OCI-LY3 (cell line): Measurements from ENCODE around the gene BID.

ENCODE experiments used
- CTCF ChIP-seq: fragments of 200-600, 300-600 bp; sonication (generic); IDR thresholded peaks from 2 replicates; pipeline ENCODE4 v1.5.1; 2014; ENCODE audit warnings: antibody characterized with exemption, low read length, low read depth
- EZH2phosphoT487 ChIP-seq: fragments of 200-600 bp; shearing (Covaris generic); IDR thresholded peaks from 2 replicates; pipeline ENCODE4 v1.6.1; 2018; ENCODE audit warnings: antibody characterized with exemption, mixed run types, low read depth

GRCh38 chr22:17803609-17804270, 29.5 kb upstream of the BID start:
- TF ChIP-seq CTCF (no peak), EZH2phosphoT487 (no peak)
